NCI-H146 treated with DMSO at 0.1 percent for 48 hours (cell line): Measurements from ENCODE around the gene TEX2.
A peak's percentile ranks its signal among the peaks of the same experiment; 100 is the strongest.

Source experiments
- DNase-seq: peaks from one replicate; lab custom pipeline; 2025; ENCODE audit not compliant: unreplicated experiment; lab: John Stamatoyannopoulos, UW

TEX2 gene, protein sequence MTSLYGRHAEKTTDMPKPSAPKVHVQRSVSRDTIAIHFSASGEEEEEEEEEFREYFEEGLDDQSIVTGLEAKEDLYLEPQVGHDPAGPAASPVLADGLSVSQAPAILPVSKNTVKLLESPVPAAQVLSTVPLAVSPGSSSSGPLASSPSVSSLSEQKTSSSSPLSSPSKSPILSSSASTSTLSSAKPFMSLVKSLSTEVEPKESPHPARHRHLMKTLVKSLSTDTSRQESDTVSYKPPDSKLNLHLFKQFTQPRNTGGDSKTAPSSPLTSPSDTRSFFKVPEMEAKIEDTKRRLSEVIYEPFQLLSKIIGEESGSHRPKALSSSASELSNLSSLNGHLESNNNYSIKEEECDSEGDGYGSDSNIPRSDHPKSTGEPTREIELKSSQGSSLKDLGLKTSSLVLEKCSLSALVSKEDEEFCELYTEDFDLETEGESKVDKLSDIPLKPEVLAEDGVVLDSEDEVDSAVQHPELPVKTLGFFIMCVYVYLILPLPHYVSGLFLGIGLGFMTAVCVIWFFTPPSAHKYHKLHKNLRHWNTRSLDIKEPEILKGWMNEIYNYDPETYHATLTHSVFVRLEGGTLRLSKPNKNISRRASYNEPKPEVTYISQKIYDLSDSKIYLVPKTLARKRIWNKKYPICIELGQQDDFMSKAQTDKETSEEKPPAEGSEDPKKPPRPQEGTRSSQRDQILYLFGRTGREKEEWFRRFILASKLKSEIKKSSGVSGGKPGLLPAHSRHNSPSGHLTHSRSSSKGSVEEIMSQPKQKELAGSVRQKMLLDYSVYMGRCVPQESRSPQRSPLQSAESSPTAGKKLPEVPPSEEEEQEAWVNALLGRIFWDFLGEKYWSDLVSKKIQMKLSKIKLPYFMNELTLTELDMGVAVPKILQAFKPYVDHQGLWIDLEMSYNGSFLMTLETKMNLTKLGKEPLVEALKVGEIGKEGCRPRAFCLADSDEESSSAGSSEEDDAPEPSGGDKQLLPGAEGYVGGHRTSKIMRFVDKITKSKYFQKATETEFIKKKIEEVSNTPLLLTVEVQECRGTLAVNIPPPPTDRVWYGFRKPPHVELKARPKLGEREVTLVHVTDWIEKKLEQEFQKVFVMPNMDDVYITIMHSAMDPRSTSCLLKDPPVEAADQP

DNA sequence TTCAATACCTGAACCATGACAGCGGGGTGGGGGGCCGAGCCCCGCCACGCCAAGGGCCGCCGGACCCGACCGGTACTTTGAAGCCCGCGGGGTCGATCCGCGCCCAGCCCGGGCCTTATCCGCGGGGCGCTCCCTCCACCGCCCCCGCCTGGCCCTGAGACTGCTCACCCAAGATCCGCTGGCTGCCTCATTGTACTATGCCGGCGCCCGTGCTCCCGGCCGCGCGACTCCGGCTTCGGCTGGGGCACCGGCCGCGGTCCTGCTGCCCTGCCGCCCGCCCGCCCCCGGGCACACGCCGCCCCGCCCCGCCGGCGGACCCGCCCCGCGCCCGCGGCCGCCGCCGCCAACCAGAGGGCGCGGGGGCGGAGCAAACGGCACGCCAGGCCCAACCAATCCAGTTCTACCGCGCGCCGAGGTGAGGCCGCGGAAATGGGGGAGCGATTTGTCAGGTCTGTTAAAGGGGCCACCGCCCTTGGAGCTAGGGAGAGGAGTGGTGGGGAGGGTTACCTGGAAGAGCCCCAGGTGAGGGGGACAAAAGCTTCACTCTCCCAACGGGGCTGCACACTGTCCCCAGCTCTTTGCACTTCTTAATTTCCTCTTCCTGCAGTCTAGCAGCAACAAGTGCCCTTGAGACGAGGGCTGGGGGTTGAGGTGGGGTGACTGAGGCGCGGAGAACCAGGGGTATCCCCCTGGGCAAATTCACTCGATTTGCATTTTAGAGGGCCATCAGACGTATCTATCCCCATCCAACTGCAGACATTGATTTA, at the start of gene TEX2:
Gene TEX2 (minus strand): TSS at position 261 of the 767 bp plus-strand sequence. CDS start 49,043 bp downstream, outside the sequence.
- peak; percentile 85 for DNase-seq

DNA sequence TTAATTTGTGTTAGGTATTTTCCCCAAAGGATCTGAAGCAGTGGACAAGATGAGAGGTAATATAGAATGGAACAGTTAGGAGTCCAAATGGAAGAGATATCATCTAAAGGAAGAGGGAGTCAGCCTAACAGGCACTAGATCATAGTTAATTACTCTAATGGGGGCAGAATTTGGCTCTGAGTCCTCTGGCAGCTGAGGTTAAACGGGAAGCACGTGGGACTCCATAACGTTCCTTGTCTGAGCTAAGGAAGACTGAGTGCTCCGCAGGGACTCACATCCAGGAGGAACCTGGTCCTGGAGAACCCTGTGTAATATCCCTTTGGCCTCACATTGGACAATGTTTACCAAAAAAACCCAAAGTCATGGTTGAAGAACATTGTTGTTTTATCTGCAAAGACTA, 46.6 kb upstream of the TEX2 start:
- DNase-seq: no peak

DNA sequence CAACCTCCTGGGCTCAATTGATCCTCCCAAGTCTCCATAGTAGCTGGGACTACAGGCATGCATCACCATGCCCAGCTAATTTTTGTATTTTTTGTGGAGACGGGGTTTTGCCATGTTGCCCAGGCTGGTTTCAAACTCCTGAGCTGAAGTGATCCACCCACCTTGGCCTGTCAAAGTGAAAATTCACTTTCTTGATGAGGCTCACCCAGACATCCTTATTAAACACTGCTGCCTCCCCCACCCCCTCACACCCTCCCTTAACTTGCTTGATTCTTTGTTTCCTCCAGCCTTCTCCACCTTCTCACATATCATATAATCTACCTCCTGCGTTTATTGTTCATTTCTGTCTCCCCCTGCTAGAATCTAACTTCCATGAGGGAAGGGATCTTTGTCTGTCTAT, 46.0 kb upstream of the TEX2 start:
- DNase-seq: no peak

DNA sequence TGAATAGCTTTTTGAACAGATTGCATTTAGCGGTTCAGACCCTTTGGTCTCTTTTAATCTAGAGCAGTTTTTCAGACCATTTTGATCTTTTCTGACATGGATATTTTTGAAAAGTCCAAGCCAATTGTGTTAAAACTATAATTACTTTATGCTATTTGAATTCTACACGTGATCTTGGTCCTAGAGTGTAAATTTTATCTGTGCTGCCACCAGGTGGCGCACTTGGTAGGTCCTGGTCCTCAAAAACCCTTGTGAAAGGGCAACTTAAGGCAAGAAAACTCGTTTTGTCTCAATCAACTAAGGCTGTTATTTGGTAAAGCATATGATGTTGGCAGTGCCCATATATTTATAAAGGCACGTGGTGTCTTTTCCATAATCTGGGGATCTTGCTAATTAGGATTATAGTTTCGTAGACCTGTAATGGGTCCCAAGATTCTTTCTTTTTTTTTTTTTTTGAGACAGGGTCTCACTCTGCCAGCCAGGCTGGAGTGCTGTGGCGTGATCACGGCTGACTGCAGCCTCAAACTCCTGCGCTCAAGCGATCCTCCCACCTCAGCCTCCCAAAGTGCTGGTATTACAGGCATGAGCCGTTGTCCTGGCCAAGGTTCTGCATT, 43.9 kb upstream of the TEX2 start:
- peak; percentile 36 for DNase-seq

DNA sequence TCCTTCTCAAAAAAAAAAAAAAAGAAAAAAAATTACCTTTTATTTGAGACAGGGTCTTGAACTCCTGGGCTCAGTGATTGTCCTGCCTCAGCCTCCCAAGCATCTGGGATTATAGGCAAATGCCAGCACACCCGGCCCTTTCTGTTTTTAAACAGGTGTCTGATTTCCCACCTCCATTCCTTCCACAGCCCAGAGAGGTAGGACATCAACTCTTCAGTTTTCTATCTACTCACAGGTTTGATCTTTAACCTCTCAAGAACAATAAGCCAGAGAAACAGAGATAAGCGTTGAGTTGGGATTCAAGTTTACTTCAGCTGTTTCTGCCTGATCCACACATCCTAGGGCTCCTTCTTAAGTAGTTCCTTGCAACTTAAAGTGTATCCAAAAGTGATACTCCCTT, 41.5 kb upstream of the TEX2 start:
- DNase-seq: no peak

DNA sequence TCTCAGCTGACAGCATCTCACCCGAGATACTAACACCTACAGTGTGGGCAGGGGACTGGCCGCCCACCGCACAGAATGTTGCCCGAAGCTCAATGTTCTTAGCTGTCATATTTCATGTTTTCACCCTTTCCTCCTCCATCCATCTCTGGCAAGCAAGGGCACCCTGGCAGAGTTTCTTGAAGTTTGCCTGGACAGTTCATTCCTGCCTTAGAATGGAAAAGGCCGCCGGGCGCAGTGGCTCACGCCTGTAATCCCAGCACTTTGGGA, 37.6 kb upstream of the TEX2 start:
- DNase-seq: no peak

DNA sequence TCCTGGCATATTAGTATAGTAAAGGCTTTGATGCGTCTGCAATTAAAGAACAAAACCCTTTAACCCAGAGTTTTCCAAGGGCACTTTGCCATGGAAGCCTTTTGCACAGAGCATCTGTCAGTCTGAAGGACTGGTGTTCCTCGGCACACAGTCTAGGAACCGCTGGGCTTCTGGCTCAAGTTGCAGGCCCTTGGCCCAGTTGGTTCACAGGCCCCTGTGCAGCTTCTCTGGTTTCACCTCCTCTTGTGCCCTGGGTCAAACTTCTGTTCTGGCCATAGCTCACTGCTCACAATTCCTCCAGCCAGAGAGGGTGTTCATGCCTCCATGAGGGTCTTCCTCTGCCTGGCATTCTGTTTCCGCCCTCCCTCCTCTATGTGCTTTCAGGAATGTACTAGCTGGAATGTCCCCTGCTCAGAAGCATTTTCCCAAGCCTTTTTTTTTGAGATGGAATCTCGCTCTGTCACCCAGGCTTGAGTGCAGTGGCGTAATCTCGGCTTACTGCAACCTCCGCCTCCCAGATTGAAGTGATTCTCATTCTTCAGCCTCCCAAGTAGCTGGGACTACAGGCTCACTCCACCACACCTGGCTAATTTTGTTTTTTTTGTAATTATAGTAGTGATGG, 34.5 kb upstream of the TEX2 start:
- DNase-seq: no peak

DNA sequence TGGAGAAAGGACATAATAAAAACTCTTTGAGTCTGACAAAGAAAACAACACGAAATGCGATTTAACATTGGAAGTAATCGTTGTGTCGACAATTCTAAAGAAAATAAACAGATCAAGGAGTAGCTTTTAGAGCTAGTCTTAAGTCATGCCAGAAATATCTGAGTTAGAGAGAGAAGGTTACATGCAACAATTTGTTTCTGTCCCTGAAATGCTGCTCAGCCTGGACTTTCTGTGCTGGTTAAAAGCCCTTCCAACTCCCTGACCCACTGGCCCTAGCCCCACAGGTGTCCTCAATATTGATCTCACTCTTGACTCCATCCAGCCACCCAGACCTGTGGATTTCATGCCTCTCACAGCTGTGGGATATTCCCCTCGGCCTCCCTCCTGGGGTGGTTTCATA, 33.2 kb upstream of the TEX2 start:
- no peak for DNase-seq

DNA sequence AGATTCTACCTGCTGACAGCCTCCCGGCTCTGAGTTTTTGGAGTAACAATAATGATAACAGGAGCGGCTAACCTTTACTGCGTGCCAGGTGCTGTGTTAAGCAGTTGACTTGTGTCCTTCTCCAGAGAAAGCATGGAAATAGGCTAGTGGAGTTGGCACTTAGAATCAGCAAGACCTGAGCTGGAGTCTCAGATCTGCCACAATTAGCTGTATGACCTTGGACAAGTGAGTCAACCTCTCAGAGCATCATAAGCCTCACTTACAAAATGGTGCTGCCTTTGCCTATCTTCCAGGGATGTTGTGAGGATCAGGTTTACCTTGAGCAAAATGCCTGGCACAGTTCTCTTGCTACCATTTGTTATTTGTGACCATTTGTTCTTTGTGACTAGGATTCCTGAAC, 32.1 kb upstream of the TEX2 start:
- no peak for DNase-seq

DNA sequence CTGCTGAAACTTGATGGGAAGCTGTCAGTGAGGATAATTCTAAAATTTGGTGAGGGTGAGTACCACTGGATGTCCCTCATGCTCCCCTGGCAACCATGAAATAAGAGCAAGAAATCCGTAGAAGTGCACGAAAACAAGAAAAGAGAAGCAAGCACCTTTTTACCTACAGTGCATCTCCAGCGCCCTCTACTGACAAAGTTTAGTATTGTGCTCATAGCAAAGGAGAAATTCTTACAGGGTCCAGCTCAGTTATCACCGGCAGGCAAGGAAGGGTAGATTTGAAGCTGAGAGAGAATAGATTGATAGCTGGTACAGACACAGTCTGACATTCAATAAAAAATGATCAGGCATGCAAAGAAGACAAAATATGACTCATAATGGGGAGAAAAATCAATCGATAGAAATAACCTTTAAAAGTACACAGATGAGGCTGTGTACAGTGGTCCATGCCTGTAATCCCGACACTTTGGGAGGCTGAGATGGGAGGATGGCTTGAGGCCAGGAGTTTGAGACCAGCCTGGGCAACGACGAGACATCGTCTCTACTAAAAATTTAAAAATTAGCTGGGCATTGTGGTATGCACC, 28.3 kb upstream of the TEX2 start:
- DNase-seq: no peak

DNA sequence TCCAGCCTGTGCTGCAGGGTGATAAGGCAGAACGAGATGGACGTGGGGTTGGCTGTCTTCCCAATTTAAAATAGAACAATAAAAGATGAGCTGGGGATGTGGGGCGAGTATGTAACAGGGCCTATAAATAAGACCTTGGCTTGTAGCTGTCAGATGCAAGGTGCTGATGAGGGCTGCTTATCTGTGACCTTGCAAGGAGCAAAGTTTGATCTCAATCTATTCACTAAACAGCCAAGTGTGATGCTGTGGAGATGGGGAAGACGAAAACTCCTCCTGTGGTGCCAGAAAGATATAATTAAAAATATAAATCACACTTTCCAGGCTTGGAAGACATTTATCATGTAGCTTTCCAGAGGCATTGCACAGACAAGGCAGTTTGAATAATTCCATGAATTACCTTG, 26.7 kb upstream of the TEX2 start:
- DNase-seq: no peak

DNA sequence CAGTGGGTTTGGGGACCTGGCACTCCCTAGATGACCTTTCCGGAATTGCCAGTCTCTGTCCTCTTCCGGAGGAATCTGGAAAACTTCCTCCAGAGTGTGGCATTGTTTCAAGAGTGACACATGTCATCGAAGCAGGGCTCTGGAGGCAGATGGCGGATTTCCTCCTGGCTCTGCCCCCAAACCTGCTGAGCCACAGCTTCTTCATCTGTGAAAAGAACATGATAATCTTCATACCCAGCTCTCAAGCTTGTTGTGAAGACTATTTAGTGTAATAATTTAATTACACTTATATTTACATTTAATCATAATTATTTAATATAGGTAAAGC, 19.7 kb upstream of the TEX2 start:
- DNase-seq: no peak

DNA sequence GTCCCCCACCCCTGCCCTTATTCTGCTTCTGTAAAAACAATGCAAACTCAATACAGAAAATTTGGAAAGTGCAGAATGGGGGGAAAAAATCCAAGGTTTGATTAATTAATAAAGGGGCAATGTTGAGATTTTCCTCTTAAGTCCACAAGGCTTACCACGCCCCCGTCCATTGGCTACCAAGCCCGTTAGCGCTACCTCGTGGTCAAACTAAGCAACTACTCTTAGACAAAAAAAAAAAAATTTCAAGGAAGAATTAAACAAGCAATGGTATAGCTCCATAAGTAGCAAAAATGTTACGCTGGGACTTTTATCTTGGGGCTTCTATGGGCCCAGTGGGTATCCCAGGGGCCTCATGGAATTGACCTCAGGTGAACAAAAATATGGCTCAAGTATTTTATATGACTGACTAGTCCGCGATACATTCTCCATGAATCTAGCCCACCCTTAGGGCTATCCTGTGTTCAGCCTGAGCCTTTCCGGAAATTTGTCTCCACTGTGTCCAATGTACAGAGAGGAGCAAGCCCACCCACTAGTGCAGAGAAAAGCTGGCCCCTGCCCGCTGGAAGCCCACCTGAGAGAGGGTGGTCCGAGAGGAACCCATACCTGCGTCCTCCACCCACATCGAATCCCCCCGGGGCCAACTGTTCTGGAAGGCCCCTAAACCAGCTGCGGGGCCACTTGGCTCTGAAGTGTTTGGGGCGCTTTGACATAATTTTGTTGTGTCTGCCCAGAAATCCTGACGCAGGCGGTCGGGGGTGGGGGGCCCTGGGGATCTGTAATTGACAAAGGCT, 19.1 kb upstream of the TEX2 start:
- peak; percentile 55 for DNase-seq

DNA sequence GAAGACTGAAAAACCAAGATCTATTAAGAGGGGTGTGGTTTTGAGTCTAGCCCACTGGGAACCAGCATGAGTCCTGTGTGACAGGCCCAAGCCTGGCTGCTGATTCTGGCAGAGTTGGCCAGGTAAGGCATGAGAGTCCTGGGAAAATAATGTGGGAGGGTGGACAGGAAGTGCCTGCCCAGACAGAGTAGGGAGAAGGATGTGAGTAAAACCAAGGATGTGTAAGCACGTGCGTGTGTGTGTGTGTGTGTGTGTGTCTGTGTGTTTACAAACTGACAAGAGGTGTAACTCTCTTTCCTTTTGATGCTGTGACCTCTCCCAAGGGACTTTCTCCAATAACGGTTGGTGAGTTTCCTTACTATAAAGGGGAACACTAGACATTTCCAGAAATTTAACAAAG, 15.6 kb upstream of the TEX2 start:
- no peak for DNase-seq

DNA sequence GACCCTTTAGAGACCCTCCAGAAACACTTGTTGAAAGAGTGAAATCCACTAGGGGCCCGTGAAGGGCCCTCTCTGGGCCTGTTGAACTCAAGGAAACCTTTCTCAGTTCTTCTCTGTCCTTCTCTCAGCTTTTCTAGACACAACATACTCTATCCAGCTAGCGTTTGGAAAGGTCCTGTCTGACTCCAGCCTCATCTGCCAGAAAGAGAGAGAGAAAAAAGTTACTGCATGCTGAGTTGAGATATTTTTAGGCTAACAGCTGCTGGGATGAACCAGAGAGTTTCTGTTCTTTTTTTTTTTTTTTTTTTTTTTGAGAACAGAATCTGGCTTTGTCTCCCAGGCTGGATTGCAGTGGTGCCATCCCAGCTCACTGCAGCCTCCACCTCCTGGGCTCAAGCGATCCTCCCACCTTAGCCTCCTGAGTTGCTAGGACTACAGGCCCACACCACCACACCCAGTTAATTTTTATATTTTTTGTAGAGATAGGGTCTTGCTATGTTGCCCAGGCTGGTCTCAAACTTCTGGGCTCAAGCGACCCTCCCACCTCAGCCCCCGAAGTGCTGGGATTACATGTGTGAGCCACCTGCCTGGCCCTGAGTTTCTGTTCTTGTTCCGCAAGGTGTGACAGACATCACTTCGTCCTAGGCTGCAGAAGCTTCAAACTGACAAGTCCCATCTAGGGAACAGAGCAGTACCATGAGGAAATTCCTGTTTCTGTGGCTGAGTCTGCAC, 14.9 kb upstream of the TEX2 start:
- DNase-seq: no peak

DNA sequence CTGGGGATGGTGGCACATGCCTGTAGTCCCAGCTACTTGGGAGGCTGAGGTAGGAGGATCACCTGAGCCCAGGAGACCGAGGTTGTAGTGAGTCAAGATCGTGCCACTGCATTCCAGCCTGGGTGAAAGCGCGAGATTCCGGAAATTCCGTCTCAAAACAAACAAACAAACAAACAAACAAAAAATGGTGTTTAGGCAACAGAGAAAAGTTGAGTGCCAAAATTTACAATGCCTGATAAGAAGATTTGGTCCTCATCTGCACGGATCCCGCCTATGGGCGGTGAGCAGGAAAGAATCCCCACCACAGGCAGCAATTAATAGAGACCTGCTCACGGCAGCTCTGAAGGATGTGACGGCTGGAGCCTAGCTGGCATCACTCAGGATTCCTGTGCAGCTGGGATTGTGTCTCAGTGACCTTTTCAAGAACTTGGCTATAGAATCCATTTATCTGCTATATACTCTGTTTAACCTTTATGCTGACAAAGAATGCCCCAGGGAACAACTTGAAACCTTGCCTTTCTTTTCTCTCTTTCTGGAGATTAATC, 14.0 kb upstream of the TEX2 start:
- no peak for DNase-seq

DNA sequence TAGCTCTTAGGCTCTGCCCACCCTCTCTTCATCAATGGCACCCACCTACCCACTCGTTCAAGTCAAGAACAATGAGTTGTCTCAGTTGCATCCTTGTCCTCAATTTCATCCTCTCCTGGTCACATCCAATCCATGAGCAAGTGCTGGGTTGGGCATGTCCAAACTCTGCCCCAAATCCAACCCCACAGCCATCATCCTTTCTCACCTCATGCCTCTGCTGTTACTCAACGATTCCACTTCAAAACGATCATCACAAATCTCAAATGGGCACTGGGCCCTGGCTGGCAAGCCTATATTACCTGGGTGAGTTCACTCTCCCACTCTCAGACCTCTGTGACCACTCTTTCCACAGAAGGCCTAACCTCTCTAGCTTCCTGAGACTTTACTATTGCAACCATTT, 12.0 kb upstream of the TEX2 start:
- no peak for DNase-seq

DNA sequence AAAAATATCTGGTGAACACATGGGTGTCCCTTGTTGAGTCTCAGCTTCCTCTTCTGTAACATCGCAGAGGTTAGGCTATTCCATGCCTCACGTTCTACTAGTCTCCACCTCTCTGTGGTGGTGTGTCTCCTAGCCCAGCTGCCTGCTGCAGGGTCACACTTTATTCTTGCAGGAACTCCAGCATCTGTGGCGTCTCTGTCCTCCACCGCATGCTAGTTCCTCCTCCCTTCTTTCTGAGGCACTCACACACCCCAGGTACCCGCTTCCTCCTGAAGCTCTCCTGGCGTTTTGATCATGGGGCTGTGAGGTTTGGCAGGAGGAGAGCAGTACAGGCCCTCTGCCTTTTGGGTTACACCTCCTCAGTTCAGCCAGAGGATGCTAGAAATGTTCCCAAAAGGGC, 9.9 kb upstream of the TEX2 start:
- no peak for DNase-seq
